Measurements from ENCODE around the gene NCBP3. TPM values are rescaled to one million over a fixed set of nuclear protein-coding genes. Genes with fewer than 3 reads are reported as not detected.

The NCBP3 gene
- total and polyA plus RNA-seq, 9 of the 15 experiments (the other 6 are each of a cell fraction or from before 2014, with no cell fraction given), result 3.1 to 25.5 (median 20.5) TPM

DNA sequence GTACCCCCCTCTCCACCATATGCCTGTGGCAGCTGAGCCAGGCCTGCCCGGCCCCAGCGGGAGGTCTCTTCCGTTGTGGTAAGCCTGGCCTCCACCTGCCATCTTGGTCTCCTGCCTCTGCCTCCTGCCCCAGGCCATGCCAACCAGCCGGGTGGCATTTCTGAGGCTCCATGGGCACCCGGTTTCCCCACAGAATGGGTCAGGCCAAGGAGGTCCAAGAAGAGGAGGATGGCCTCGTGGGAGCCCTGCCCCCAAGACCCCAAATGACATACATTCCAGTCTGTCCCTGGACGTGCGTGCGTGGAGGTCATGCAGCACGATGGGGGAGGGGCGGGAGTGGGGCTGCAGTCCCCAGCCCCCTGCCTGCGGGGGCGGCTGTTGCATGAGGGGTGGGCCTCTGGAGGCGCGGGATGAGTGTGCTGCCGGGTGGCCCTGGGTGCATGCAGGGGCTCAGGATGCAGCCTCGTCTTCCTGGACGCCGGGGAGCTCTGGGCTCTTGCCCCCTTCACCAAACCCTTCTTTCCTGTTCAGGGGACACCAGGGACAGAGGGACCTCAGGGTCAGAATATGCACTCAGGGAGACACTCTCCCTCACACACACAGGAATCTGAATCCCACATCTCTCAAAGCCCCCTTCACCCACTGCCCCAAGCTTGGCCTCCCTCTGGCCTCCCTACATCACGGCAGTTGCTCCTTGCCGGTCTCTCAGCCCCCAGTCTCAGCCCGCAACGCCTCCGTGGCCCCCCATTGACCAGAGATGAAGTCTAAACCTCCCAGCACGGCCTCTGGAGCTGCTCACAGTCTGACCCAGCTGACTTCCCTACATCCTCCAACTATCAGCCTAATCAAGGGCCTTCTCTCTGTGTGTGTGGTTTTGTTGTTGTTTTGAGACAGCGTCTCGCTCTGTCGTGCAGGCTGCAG lies 16.0 kb upstream of the NCBP3 start:
- no peak for ATAC-seq
- Histone ChIP-seq H3K36me3 (ENCODE audit: control insufficient read depth, insufficient read depth, low read length) (peaks cover 14% of the 10 kb centered on the region; the same call in 2 of the 3 replicates), H3K9me1 (ENCODE audit: control insufficient read depth, insufficient read depth, low read length) (no peaks in the 10 kb centered on the region), H3K4me1 (replicated peaks in 1 of 2; ENCODE audit: control insufficient read depth in 2 of 2, insufficient read depth in 2 of 2, low read length in 2 of 2) (peaks cover 0 to 3% of the 10 kb centered on the region in 2 experiments; a peak in 2 of 5 replicates), H3K27me3 (ENCODE audit: control insufficient read depth in 2 of 2, insufficient read depth in 2 of 2, low read length in 2 of 2) (no peaks in the 10 kb centered on the region), H2AFZ (ENCODE audit: low read depth, low read length) (no peak overlapping the region), H3K4me2 (ENCODE audit: insufficient read depth, low read length) (no peak overlapping the region), H3K9me3 (replicated peaks; ENCODE audit: control insufficient read depth, insufficient read depth, low read depth, low read length) (no peaks in the 10 kb centered on the region), H4K20me1 (replicated peaks; ENCODE audit: control insufficient read depth, insufficient read depth, low read length) (no peaks in the 10 kb centered on the region), H3K4me3 (no peak overlapping the region), H3K9ac (ENCODE audit: insufficient read depth in 1 of 2, low read depth in 2 of 2, low read length in 2 of 2) (no peak overlapping the region; a peak in 1 of 4 replicates), H3K27ac (ENCODE audit: extremely low read depth, low read depth, low read length) (no peak overlapping the region), H3K79me2 (ENCODE audit: control insufficient read depth, insufficient read depth, low read length) (no peaks in the 10 kb centered on the region)
- intact Hi-C loops (cut with micrococcal nuclease), result no loop called here
- in situ Hi-C loops (cut with MboI), result no loop called here
- POLR2A ChIA-PET, result interaction anchor here (0.6 to 0.8 kb wide), 2 partner anchors 12 to 139 kb away, joined by 3 read pairs; partner anchors contain the start of gene HASPIN
- no peak for FAIRE-seq
- no peak for TF ChIP-seq ZNF436 (CRISPR knock-in tag; IDR thresholded peaks at IDR 0.05)
- TF ChIP-seq MTF1 (CRISPR knock-in tag; IDR thresholded peaks at IDR 0.05; ENCODE audit: borderline replicate concordance), result no peak
- no peak for TF ChIP-seq SMAD1 (IDR thresholded peaks at IDR 0.05; ENCODE audit: low read depth, low read length, partially characterized antibody)
- TF ChIP-seq CEBPB (tag; IDR thresholded peaks at IDR 0.05), result no peak
- TF ChIP-seq, protein P1, sequence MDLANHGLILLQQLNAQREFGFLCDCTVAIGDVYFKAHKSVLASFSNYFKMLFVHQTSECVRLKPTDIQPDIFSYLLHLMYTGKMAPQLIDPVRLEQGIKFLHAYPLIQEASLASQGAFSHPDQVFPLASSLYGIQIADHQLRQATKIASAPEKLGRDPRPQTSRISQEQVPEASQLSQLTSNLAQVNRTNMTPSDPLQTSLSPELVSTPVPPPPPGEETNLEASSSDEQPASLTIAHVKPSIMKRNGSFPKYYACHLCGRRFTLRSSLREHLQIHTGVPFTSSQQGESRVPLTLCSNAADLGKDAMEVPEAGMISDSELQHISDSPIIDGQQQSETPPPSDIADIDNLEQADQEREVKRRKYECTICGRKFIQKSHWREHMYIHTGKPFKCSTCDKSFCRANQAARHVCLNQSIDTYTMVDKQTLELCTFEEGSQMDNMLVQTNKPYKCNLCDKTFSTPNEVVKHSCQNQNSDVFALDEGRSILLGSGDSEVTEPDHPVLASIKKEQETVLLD (IDR thresholded peaks at IDR 0.05), result no peak
- TF ChIP-seq PBX2 (CRISPR knock-in tag; IDR thresholded peaks at IDR 0.05; ENCODE audit: low read depth), result no peak
- TF ChIP-seq PBX2 (tag; conservative IDR thresholded peaks at IDR 0.05; ENCODE audit: low read depth), result no peak
- no peak for TF ChIP-seq BCOR (IDR thresholded peaks at IDR 0.05)
- TF ChIP-seq FUS (optimal IDR thresholded peaks at IDR 0.05; ENCODE audit: low read depth, low read length), result no peak
- no peak for TF ChIP-seq HNRNPH1 (optimal IDR thresholded peaks at IDR 0.05; ENCODE audit: low read depth, low read length)
- TF ChIP-seq CBFB (CRISPR knock-in tag; IDR thresholded peaks at IDR 0.05), result no peak
- TF ChIP-seq JUN (IDR thresholded peaks at IDR 0.05; ENCODE audit: borderline replicate concordance, low read depth, low read length), result no peak
- TF ChIP-seq JUN (CRISPR knock-in tag; IDR thresholded peaks at IDR 0.05; ENCODE audit: borderline replicate concordance), result no peak
- no peak for TF ChIP-seq SIN3B (IDR thresholded peaks at IDR 0.05; ENCODE audit: low read depth)
- no peak for TF ChIP-seq EHMT2 (IDR thresholded peaks at IDR 0.05)
- no peak for TF ChIP-seq ZBTB7A (IDR thresholded peaks at IDR 0.05; ENCODE audit: borderline replicate concordance, control insufficient read depth, low read depth, low read length)
- CTCF ChIA-PET (ENCODE audit: low intra/inter-chr PET ratio), result no interaction called here
- BruUV-seq (replicated peaks), result no TSS peak
- WGBS (ENCODE audit: insufficient coverage, low coverage, missing lambda C conversion rate), result 86% methylated on average over 15 of the region's 28 CpGs
- DNase-seq (ENCODE audit: extremely low read depth in 1 of 4, low spot score in 3 of 4), result no peak
